HepG2 (cell line): ENCODE data around the gene EPHA10. TPM values are rescaled to one million over a fixed set of nuclear protein-coding genes. Genes with fewer than 3 reads are reported as not detected.
A peak's percentile ranks its signal among the peaks of the same experiment; 100 is the strongest.

ENCODE experiments used
- CEBPB ChIP-seq: IDR thresholded peaks from 2 replicates; pipeline ENCODE4 v1.6.1; 2011; ENCODE audit warnings: low read depth, low read length, improper control_type of control experiment, borderline replicate concordance
- CERS6 ChIP-seq: sonication (generic); formaldehyde crosslinking; IDR thresholded peaks from 2 replicates; pipeline ENCODE4 v1.5.0; 2020; ENCODE audit warnings: missing genetic modification reagents
- EZH2 ChIP-seq: conservative IDR thresholded peaks from 2 replicates; pipeline ENCODE4 v1.6.1; 2012; ENCODE audit warnings: mild to moderate bottlenecking, low read depth, low read length, moderate library complexity
- FOXP1 ChIP-seq, 2 experiments: fragments of 450-650 bp in 1 of 2; IDR thresholded peaks; 2 replicates each; pipeline ENCODE4 v1.6.1; 2017 to 2018; ENCODE audit warnings: antibody characterized with exemption in 1 of 2
- MXD1 ChIP-seq: sonication (generic); formaldehyde crosslinking; IDR thresholded peaks from 2 replicates; pipeline ENCODE4 v1.4.0; 2020; ENCODE audit warnings: mild to moderate bottlenecking, missing genetic modification reagents
- MYC ChIP-seq: sonication (generic); formaldehyde crosslinking; IDR thresholded peaks from 2 replicates; pipeline ENCODE4 v1.9.0; 2021; ENCODE audit warnings: missing genetic modification reagents, borderline replicate concordance
- ONECUT2 ChIP-seq: sonication (generic); formaldehyde crosslinking; IDR thresholded peaks from 2 replicates; pipeline ENCODE4 v1.4.0; 2020; ENCODE audit warnings: missing genetic modification reagents
- PAXIP1 ChIP-seq: sonication (generic); formaldehyde crosslinking; conservative IDR thresholded peaks from 2 replicates; pipeline ENCODE4 v1.4.0; 2020; ENCODE audit warnings: mild to moderate bottlenecking, missing genetic modification reagents, moderate library complexity
- PPARG ChIP-seq: conservative IDR thresholded peaks from 2 replicates; pipeline ENCODE4 v1.6.1; 2016; ENCODE audit warnings: missing biosample characterization, missing genetic modification reagents
- RORA ChIP-seq: sonication (generic); formaldehyde crosslinking; IDR thresholded peaks from 2 replicates; pipeline ENCODE4 v1.5.0; 2020; ENCODE audit warnings: mild to moderate bottlenecking, missing genetic modification reagents, moderate library complexity
- ZFY ChIP-seq: sonication (generic); formaldehyde crosslinking; IDR thresholded peaks from 2 replicates; pipeline ENCODE4 v1.4.0; 2020; ENCODE audit warnings: missing genetic modification reagents
- ZIK1 ChIP-seq: sonication (generic); formaldehyde crosslinking; IDR thresholded peaks from 2 replicates; pipeline ENCODE4 v1.5.0; 2020; ENCODE audit warnings: mild to moderate bottlenecking, low read depth, missing genetic modification reagents, borderline replicate concordance
- ZNF121 ChIP-seq: sonication (generic); formaldehyde crosslinking; IDR thresholded peaks from 2 replicates; pipeline ENCODE4 v1.5.0; 2020; ENCODE audit warnings: mild to moderate bottlenecking, missing genetic modification reagents
- ZNF263 ChIP-seq: sonication (generic); formaldehyde crosslinking; IDR thresholded peaks from 2 replicates; pipeline ENCODE4 v1.4.0; 2020; ENCODE audit warnings: missing genetic modification reagents
- ZNF326 ChIP-seq: sonication (generic); formaldehyde crosslinking; IDR thresholded peaks from 2 replicates; pipeline ENCODE4 v1.4.0; 2020; ENCODE audit warnings: missing genetic modification reagents, borderline replicate concordance
- ZNF547 ChIP-seq: sonication (generic); formaldehyde crosslinking; IDR thresholded peaks from 2 replicates; pipeline ENCODE4 v1.5.1; 2020; ENCODE audit warnings: mild to moderate bottlenecking, missing genetic modification reagents
- ZNF577 ChIP-seq: sonication (generic); formaldehyde crosslinking; IDR thresholded peaks from 2 replicates; pipeline ENCODE4 v1.4.0; 2020; ENCODE audit warnings: mild to moderate bottlenecking, low read depth, missing genetic modification reagents, borderline replicate concordance
- ZNF782 ChIP-seq: sonication (generic); formaldehyde crosslinking; IDR thresholded peaks from 2 replicates; pipeline ENCODE4 v1.4.0; 2020; ENCODE audit warnings: missing genetic modification reagents, mild to moderate bottlenecking, borderline replicate concordance
- polyA plus RNA-seq, 8 experiments: library from polyadenylated mRNA; depleted of rRNA in 3 of 8; stranded (reverse) in 7 of 8; unstranded in 1 of 8; fragments of >200 nt; fragmentation: Illumina TruSeq in 4 of 8; extraction: Trizol in 4 of 8; gene quantifications; 2 replicates each; pipeline versions ENCODE4 v1.2.1 to v1.2.3, GENCODE V29; 2011 to 2016; ENCODE audit warnings: low read depth in 4 of 8, missing spikeins in 1 of 8, mixed read lengths in 1 of 8; ENCODE audit not compliant: insufficient read depth in 1 of 8
- total RNA-seq, 5 experiments: library from RNA; depleted of rRNA; stranded (reverse); fragments of >200 nt; fragmentation: Illumina TruSeq; extraction: Trizol; gene quantifications; 2 replicates each; pipeline ENCODE4 v1.2.3, GENCODE V29; 2016; ENCODE audit warnings: low read depth in 1 of 5
- TF ChIP-seq, protein P1 (sequence below): sonication (generic); formaldehyde crosslinking; IDR thresholded peaks from 2 replicates; pipeline ENCODE4 v1.4.0; 2020; ENCODE audit warnings: mild to moderate bottlenecking, missing genetic modification reagents
- TF ChIP-seq, protein P2 (sequence below): sonication (generic); formaldehyde crosslinking; IDR thresholded peaks from 2 replicates; pipeline ENCODE4 v1.4.0; 2020; ENCODE audit warnings: mild to moderate bottlenecking, missing genetic modification reagents

The EPHA10 gene
- total and polyA plus RNA-seq, 2 of the 13 experiments (the other 11 are each of a cell fraction or from before 2014, with no cell fraction given), result 0.11 to 0.58 TPM

DNA sequence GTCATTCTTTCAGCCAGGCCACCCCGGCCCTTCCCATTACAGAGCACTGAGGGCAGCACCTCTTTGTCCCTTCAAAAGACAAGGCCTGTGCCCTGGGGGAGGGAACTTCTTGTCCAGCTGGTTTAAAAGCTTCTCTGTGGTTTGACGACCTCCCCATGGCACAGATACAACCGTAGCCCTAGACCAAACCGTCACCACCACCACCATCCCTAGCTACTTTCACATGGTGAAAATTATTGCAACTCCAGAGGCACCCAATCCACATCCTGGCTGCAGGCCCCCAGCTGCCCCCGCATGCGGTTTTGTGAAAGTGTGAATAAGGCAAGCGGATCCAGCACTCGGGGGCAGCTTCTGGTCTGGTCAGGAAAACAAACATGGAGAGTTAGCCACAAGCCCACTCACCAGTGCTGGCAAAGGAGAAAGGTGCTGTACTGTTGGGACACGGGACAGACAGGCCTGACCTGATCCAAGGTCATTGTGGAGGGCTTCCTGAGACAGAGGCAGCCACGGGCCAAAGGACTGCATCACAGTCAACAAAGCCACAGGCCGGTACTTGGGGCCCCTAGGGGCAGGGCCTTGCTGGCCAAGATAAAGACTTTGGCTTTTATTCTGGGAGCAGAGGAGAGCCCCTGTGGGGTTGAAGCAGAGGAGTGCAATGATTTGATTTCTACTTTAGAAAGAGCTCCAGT is 41.4 kb downstream of the EPHA10 start (continued):
- TF ChIP-seq, protein P1, sequence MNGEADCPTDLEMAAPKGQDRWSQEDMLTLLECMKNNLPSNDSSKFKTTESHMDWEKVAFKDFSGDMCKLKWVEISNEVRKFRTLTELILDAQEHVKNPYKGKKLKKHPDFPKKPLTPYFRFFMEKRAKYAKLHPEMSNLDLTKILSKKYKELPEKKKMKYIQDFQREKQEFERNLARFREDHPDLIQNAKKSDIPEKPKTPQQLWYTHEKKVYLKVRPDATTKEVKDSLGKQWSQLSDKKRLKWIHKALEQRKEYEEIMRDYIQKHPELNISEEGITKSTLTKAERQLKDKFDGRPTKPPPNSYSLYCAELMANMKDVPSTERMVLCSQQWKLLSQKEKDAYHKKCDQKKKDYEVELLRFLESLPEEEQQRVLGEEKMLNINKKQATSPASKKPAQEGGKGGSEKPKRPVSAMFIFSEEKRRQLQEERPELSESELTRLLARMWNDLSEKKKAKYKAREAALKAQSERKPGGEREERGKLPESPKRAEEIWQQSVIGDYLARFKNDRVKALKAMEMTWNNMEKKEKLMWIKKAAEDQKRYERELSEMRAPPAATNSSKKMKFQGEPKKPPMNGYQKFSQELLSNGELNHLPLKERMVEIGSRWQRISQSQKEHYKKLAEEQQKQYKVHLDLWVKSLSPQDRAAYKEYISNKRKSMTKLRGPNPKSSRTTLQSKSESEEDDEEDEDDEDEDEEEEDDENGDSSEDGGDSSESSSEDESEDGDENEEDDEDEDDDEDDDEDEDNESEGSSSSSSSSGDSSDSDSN (CRISPR knock-in tag), result peak; percentile 51
- TF ChIP-seq ZIK1 (CRISPR knock-in tag) (no peak), CEBPB (no peak), RORA (CRISPR knock-in tag) (no peak), EZH2 (no peak), PAXIP1 (CRISPR knock-in tag) (peak; percentile 87), MYC (CRISPR knock-in tag) (peak; percentile 39; the same call in 1 of the 2 replicates), ZNF782 (CRISPR knock-in tag) (no peak), ONECUT2 (CRISPR knock-in tag) (no peak), ZNF121 (CRISPR knock-in tag) (peak; percentile 52; the same call in 1 of the 2 replicates), ZNF263 (CRISPR knock-in tag) (0 out of 2 replicates have a peak, but pooled peaks have one; percentile 20), ZFY (CRISPR knock-in tag) (peak; percentile 61), MXD1 (CRISPR knock-in tag) (no peak), FOXP1 (IDR thresholded peaks at IDR 0.05) (no peak), FOXP1 (CRISPR knock-in tag; IDR thresholded peaks at IDR 0.05) (0 out of 2 replicates have a peak, but pooled peaks have one; percentile 26), ZNF326 (CRISPR knock-in tag) (no peak), ZNF547 (CRISPR knock-in tag) (peak; percentile 24; the same call in 1 of the 2 replicates), CERS6 (CRISPR knock-in tag) (no peak), ZNF577 (CRISPR knock-in tag) (no peak), PPARG (CRISPR knock-in tag) (0 out of 2 replicates have a peak, but pooled peaks have one; percentile 20)
- TF ChIP-seq, protein P2, sequence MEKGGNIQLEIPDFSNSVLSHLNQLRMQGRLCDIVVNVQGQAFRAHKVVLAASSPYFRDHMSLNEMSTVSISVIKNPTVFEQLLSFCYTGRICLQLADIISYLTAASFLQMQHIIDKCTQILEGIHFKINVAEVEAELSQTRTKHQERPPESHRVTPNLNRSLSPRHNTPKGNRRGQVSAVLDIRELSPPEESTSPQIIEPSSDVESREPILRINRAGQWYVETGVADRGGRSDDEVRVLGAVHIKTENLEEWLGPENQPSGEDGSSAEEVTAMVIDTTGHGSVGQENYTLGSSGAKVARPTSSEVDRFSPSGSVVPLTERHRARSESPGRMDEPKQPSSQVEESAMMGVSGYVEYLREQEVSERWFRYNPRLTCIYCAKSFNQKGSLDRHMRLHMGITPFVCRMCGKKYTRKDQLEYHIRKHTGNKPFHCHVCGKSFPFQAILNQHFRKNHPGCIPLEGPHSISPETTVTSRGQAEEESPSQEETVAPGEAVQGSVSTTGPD (CRISPR knock-in tag), result peak; percentile 88; the same call in 1 of the 2 replicates
